Measurements from ENCODE around the gene ARHGAP30.
A peak's percentile ranks its signal among the peaks of the same experiment; 100 is the strongest.

Gene ARHGAP30

DNA sequence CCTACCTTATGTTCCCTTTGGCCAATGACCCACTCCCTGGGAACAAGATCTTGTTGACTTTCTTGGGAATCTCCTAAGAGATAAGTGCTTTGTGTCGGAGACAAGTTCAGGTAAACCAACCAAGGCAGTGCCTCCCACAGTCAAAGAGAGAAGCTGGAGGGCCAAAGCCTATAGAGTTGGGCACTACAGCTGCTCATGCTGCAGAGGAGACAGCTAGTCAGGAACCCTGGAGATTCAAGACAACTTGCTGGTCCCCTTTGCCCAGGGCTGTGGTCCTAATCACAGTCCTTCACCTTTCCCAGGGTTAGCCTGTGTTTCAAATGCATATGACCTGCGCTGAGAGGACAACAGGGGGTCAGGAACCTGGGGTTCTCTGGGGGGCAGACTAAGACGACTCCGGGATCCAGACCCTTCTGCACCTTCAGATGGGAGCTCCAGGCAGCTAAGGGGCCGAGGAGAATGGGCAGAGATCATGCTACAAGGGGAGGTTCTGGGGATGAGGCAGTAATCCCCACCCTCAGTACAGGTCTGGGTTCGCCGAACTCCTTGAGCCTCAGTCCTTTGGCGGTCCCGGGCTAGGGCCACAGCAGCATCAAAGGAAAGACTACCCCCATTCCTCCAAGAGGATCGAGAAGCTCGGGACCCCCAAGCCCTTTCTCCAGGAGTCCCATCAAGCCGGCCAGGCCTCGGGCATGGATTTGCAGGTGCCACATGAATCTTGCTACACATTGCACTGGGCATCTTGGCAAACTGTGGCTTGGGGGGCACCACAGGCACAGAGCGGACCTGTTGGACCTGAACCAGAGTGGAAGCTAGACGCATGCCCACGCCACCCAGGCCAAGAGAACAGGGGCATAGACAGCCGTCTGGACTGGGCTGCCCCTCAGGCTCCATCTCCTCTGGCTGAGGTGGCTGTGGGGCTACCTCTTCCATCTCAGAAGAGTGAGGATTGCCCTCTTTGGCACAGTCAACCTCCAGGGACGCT, 22.0 kb downstream of the ARHGAP30 start:
- DNase-seq, result no peak
- TF ChIP-seq, protein P1, sequence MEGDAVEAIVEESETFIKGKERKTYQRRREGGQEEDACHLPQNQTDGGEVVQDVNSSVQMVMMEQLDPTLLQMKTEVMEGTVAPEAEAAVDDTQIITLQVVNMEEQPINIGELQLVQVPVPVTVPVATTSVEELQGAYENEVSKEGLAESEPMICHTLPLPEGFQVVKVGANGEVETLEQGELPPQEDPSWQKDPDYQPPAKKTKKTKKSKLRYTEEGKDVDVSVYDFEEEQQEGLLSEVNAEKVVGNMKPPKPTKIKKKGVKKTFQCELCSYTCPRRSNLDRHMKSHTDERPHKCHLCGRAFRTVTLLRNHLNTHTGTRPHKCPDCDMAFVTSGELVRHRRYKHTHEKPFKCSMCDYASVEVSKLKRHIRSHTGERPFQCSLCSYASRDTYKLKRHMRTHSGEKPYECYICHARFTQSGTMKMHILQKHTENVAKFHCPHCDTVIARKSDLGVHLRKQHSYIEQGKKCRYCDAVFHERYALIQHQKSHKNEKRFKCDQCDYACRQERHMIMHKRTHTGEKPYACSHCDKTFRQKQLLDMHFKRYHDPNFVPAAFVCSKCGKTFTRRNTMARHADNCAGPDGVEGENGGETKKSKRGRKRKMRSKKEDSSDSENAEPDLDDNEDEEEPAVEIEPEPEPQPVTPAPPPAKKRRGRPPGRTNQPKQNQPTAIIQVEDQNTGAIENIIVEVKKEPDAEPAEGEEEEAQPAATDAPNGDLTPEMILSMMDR (IDR thresholded peaks at IDR 0.05), result no peak
- Histone ChIP-seq H3K4me1 (peaks cover 0 to 26% (median 11%) of the 10 kb centered on the region in 4 donors), H3K27me3 (no peaks in the 10 kb centered on the region), H3K27ac (no peak overlapping the region), H3K9me3 (no peaks in the 10 kb centered on the region), H3K36me3 (peaks cover 1 to 7% (median 2%) of the 10 kb centered on the region in 3 donors), H3K4me3 (no peak overlapping the region)
- intact Hi-C loops (cut with DNase I; ENCODE audit: low total_unique reads), result loop anchor here (10.0 kb wide), 1 partner anchor 347 kb away; no protein-coding TSS in a partner anchor

DNA sequence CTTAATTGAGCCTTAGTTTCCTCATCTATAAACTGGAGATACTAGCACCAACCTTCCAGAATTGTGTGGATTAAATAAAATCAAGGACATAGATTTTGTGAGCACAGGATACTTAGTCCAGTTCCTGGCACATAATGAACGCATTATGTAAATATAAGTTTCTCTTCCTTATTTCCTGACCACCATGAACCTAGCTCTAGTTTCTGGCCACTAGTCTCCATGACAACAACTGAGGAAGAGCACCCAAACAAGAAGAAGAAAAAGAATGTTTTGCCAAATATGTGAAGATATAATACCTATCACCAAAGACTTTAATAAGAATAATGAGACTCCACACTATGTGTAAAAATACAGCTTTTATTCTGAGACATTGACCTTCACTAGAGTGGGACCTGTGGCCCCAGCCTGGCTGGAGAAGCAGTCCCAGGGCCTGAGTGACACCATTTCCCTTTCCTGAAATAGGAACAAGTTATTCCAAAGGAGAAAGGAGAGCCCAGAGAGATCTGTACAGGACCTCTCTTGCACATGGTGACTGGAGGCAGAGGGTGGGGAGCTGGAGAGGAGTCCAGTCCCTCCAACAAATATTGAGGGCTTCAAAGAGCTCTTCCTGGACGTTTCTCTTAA, 23.0 kb downstream of the ARHGAP30 start:
- Histone ChIP-seq H3K4me1 (peaks cover 0 to 26% (median 11%) of the 10 kb centered on the region in 4 donors), H3K27me3 (no peaks in the 10 kb centered on the region), H3K9me3 (no peaks in the 10 kb centered on the region), H3K4me3 (peak overlapping the region; percentile 80 to 87), H3K27ac (peak overlapping the region; percentile 87 to 90), H3K36me3 (peaks cover 11 to 17% (median 12%) of the 10 kb centered on the region in 3 donors)
- no peak for DNase-seq
- TF ChIP-seq, protein P1 (IDR thresholded peaks at IDR 0.05), result no peak
- intact Hi-C loops (cut with DNase I; ENCODE audit: low total_unique reads), result loop anchor here (10.0 kb wide), 1 partner anchor 348 kb away; no protein-coding TSS in a partner anchor

DNA sequence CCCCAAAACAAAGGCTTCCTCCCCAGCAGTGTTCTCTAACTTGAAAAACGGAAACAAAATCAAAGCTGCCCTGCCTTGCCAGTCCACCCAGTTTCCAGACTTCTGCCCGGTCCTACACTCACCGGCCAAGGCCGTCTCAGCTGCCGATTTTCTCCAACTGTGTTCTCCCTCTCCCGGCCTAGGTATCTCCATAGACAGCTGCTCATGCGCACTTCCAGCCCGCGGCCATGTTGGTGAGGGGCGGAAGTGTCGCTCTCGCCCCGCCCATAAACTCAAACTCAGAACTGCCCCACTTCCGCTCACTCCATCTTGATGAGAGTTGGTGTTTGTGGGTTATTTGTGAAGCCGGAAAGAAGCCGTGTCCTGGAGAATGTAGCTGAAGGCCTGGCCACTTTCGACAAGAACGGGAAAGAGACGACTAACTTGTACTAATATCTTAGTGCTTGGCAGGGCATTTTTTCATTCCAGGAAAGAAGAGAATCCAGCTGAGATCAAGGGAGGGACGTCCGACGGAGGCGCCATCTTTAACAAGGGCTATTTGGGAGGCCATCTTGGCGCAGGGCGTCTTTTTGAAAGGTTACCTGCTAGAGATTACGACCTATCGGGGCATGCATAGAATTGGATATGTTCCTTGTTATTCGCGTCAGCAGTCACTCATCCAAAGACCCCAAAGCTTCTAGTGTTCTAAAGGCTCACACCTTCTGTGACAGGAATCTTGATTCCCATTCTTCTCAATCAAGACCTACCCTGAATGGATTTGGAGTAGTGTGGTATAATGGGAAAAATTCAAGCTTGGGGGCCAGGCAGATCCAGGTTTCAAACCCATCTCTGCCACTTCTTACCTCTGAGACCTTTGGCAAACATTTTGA, 23.7 kb downstream of the ARHGAP30 start, which contains the start of gene USF1:
USF1 (minus strand) TSS at position 242 of the 869 bp plus-strand sequence. CDS start 2,702 bp downstream, outside the sequence.
- Histone ChIP-seq H3K4me1 (peaks cover 0 to 26% (median 11%) of the 10 kb centered on the region in 4 donors), H3K4me3 (peak within 1 kb of the TSS; percentile 80 to 87), H3K27ac (peak within 1 kb of the TSS; percentile 87 to 90), H3K27me3 (no peaks in the 10 kb centered on the region), H3K9me3 (no peaks in the 10 kb centered on the region), H3K36me3 (peaks cover 19 to 24% (median 20%) of the 10 kb centered on the region in 3 donors)
- intact Hi-C loops (cut with DNase I; ENCODE audit: low total_unique reads), result loop anchor here (10.0 kb wide), 1 partner anchor 349 kb away; no protein-coding TSS in a partner anchor
- DNase-seq, result peak; percentile 95 to 97
- TF ChIP-seq, protein P1 (IDR thresholded peaks at IDR 0.05), result peak in 1 of 2 experiments; percentile 0

DNA sequence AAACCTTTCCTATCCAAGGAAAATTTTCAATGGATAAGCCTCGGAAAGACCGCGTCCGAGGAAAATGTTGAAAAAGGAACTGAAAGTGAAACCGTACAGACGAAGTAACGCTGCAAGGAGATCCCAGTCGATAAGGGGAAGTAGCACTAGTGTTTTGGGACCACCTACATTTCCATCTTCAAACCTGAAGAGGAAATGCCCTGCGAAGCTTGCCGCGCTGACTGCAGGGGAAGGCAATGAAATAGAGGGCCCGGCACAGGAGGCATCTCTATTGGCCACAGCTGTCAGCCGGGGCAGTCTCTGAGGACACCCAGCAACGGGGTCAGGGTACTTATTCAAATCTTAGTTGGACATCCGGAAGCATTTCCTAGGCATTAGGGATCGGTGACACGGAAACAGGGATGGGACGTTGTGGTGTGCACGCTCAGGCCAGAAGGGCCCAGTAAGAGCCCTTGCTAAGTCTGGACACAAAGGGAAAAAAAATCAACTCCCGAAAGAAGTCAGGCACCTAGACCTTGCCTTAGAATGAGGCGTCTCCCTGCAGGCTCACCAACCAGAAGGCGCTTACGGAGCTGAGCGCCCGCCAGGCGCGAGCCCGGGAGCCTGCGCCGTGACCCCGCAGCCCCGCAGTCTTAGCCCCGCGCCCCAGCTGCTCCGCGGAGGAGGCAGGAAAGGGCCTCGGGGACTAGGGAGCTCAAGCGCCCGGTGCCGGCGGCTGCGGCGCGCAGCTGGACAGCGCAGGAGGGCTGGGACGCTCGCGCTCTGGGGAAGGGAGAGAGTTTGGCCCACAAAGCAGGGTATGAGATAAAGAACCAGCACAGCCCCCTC, 24.6 kb downstream of the ARHGAP30 start:
- no peaks in the 10 kb centered on the region for H3K9me3 ChIP-seq
- TF ChIP-seq, protein P1 (IDR thresholded peaks at IDR 0.05), result peak in 1 of 2 experiments; percentile 11
- no peaks in the 10 kb centered on the region for H3K27me3 ChIP-seq
- peak; percentile 70 to 83 for DNase-seq
- peaks cover 27 to 33% (median 28%) of the 10 kb centered on the region in 3 donors for H3K36me3 ChIP-seq
- intact Hi-C loops (cut with DNase I; ENCODE audit: low total_unique reads), result loop anchor here (10.0 kb wide), 1 partner anchor 350 kb away; no protein-coding TSS in a partner anchor
- H3K4me1 ChIP-seq, result peaks cover 0 to 26% (median 11%) of the 10 kb centered on the region in 4 donors
- H3K4me3 ChIP-seq, result peak overlapping the region; percentile 80 to 87
- peak overlapping the region; percentile 87 to 90 for H3K27ac ChIP-seq
